A204.1 (cell line): Measurements from ENCODE around the gene S100A10.

ENCODE experiments used
- FAIRE-seq: peaks from 2 replicates; lab custom pipeline; 2012; peaks lifted over from hg19 to GRCh38; lab: Jason Lieb, UNC

The S100A10 gene

DNA sequence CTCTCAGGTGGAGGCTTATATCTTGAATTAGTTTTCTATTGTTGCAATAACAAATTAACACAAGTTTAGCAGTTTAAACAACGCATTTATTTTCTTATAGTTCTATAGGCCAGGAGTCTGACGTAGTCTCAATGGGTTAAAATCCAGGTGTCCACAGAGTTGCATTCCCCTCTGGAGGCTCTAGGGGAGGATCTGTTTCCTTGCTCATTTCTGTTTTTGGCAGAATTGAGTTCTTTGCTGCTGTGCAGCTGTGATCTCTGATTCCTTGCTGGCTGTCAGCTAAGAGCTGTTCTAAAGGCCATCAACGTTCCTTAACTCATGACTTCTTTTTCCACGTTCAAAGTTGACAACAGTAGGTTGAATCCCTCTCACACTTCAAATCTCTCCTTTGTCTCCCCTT, 31.8 kb downstream of the S100A10 start:
- no peak for FAIRE-seq

DNA sequence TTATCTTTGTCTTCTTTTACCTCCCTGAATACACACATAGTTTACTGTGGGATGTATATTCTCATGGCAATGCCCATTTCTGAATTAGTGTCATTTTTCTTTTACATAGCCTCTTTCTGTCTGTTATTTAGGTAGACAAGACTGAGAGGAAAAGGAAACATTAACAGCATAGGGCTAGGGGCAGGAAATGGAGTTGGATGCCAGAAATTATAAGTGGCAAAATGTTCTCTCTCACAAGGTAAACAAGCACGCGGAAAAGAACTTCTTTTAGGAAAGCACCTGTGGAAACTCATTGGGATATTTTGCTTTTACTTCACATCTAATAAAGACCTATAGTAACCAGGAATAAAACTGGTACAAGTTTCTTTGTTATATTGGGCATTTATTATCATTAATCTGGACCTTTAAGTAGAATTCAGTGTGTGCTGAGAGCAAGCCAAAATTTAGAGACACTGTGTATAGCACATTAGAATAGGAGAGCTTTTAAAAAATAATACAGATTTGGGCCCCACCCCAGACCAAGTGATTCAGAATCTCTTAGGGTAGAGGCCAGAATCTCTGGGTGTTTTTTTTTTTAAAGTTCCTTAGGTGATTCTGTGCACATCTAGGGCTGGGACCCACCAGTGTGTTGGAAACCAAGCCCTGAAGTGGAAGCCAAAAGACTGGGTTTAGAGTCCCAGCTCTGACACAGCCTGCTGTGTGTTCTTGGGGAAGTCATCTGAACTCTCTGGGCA, 32.7 kb downstream of the S100A10 start:
- FAIRE-seq = no peak

DNA sequence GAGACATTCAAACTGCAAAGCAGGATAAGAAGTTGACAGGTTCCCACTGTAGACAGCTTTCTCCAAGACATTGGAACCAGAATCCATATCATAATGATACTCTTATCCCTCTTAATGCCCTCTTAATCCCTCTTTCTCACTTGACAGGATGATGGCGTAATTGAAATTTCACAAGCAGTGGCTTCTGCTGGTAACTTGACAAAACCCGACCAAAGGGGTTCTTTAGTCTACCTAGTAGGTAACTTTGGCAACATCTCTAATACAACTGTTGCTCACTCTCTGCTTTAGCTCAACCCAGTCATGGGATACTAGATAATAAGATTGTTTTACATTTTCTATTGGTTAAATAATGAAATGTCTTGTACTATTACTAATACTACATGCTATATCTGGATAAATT, 34.7 kb downstream of the S100A10 start:
- no peak for FAIRE-seq

DNA sequence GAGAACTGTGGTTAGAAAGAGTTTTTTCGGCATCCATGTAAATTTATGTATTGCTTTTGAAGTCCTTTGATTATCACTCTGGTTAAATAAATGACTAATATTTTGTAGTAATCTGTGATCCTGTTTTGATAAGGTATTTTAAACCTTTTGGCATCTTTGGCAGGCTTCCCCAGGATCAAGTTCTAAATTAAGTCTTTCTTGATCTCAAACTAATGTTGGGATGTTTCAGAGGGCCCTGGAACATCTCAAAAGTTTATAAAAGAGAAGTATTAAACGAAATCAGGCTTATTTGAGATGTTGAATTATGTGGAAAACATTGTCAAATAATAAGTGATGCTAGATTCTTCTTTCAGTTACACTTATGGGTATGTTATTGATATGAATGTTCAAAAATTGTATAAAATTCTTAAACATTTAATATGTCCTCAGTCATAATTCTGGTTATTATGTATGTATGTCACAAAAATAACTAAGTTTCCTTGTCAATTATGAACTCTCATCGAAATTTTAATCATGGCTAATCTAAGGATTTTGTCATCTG, 36.6 kb downstream of the S100A10 start:
- no peak for FAIRE-seq

DNA sequence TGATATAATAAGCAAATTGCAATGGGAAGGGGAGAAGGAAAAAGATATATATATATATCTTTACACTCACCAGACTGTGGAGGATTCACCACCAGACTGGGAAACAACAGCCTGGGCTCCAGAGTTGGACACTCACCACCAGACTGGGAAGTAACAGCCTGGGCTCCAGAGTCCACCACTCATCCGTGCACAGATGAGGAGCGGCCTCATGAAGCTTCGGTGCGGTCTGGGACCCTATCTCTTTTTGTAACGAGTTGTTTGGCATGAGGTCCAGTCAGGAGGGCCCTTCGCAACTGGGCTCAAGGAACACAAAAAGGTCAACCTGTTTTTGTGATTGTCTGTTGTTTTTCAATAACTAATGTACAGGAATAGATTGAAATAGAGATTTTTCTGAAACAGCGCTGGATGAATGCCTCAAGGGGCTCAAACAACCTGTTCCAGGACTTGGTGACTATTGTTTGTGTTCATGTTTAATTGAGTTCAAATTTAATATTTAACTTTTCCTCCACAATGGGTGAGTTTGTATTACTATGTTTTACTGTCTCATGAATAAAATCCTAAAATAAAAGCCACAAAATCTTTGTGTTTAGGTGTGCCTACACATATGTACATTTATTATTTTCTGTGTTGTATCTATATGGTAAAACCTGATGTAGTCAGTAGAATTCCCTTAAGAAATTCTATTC, 40.1 kb downstream of the S100A10 start:
- no peak for FAIRE-seq

DNA sequence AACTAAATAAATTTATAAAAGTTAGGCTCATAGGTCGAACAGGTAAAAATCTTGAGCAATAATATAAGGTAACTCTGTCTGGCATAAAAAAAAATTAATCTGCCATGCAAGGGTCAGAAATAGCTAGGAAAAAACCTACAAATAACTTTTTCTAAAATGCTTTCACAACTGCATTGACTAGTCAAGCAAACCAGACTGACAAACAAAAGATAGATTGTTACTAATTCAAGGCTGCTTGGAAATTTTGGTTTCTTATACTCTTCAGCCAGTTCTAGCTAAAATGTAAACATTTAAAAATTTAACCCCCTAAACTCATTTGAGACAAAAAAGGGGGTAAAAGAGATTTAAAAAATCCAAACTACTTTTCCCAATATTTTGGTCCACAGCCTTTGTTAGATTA, 40.8 kb downstream of the S100A10 start:
- no peak for FAIRE-seq

DNA sequence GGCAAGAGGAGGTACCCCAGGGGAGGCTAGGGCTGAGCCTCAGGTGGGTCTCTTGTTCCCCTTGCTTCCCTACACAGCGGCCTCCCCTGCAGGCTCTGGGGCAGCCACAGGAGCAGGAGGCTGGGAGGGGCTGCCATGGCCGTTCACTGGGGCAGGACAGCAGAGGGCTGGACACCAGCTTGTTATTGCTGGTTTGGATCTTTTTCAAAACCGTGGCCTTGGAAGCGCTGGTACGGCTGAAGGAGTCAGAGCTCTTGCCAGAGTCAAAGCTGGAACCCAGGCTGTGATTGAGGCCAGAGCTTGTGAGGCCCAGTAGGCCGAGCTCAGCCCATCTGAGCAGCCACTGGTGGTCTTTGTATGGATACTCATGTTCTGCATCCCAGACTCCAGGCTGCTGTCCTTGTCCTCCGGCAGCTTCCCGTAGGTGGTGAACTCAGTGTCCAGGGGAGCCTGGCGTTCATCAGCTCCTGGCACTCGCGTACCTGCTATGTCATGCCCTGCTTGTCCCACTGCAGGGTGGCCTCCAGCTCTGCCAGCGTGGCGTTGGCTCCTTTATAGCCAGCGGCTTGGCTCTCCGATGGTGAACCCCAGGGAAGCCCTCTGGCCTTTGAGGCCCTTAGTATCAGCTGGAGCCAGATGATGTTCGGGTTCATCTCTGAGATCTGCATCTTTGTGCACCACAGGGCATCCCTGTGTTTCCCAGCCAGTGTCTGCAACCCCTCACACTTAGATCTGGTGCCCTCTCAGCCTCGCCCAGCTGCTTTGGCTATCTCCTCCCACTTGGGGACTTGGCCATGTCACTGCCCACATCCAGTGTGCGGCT, 44.1 kb downstream of the S100A10 start:
- no peak for FAIRE-seq

DNA sequence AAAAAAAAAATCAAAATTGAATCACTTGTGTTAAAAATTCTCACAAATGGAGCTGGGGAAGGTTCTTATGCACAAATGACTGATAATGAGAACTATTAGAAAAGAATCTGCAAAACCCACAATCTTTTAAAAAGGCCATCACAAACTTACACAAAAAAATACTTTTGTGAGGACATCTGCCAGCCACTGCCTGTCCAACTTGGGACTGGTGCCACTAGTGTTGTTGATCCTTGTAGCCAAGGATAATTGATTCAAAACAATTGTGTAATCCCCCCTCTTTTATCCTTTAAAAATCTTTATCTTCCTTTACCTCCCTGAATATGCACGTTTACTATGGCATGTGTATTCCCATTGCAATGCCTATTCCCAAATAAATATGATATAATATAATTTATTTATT, 45.2 kb downstream of the S100A10 start:
- no peak for FAIRE-seq

DNA sequence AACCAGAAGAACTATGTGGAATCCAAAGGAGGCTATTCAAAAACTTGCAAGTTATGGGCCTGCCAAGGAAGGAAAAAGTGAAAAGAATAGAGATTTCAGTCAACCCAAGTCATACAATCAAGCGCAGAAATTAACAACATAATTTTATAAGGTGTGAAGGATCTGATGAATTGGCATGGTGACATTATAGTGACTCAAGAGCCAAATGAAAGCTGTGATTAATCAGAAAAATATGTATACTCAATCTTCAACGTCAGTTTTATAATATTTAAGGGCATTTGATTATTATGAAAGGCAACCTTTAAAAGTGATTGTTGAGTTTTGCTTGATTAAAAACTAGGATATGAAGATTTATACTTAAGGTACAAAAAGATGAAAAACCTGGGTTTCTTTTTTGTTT, 46.5 kb downstream of the S100A10 start:
- FAIRE-seq = no peak

DNA sequence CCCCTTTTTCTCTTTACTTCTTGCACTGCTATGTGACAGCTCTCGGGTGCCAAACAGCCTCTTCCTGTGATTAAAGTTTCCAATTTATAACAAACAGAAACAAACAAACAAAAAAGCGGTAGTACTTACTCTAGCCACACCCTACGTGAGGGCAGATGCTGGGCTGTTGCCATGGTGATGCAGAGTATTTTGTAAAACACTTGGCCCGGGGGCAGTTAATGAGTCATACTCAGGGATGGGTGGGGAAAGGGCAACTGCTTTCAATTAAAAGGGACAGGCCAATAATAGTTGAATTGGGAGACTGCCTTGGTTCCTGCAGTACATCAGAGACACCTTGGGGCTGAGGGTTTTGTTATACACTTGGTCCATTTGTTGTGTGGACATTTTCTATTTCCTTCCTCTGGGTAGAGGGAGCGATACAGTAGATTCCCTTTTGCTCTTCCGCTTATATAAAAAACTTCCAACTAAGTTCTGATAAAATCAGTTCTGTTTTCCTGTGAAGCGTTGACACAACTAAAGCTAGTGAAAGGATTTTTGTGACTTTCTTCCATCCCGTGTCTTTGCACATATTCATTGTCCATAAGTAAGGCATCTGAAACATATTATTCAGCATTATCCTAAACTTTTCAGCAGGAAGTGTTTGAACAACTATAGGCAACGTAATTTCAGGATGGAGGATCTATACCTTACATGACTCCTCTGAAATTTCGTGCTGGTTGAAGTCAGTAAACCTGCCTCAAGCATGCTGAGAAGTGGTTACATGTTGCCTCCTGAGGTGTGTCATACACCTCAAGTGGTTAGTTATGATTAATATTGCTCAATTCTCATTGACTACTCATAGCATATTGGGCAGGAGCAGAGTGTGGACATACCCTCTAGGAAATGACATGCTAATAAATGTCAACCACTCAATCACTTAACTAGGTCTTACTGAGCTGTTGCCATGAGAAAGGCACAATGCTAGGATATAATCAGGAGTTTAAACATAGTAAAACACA, 47.6 kb downstream of the S100A10 start:
- FAIRE-seq = no peak

DNA sequence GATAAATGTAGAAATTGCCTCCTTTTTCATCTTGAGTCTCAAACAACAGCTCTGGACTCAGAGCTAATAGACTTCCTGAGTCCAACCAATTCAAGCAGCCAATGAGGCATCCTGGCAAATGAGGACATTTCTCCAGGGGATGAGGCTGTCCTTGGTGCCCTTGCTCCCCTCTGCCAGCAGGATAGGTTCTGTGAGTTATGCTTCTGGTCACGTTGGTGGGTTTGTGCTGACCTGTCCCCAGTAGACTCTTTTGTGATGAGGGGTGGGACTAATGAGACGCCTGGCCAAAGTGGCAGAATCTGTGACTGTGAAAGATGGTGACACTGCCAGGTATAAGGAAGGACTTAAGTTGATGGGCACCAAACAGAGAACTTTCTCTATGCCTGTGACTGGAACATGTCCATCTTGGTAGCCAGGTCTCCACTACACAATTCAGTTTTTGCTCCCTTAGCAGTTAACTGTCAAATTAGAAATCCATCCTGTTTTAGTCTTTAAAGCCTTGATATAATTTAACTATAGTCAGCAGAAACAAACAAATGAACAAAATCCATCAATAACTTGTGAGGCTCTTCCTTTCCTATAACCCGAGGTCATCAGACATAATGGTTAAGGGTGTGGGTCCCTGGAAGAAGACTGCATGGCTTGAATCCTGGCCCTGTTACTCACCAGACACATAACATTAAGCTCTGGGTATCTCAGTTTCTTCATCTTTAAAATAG, 48.6 kb downstream of the S100A10 start:
- no peak for FAIRE-seq

DNA sequence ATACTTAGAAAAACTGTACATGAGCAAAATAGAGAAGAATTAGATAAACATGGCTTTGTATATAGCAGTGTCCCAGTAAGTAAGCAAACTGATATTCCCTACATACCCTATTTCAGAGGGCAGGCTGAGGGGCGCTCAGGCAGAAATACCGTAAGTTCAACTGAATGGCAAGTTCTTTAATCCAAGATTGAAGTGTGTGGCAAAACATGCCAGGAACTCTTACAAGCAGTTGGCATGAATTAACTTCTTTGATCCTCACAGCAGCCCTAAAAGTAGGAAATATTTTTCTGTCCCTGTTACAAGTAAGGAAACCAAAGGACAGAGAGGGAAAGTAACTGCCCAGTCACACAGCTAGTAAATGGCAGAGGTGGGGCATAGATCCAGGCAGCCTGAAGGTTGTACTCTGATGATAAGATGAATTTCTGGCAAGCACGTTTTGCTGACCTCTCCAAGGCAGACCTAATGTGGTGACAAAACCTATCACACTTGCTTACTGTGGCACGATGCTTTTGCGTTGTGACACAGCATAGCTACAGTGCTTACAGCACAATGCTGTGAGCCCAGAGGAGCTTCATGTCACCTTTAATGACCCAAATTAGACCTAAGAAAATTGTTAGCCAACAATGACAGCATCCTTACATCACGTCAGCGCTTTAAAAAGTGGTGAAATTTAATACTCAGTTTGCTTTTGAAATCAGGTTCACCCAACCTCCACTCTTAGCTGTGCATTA, 49.4 kb downstream of the S100A10 start:
- no peak for FAIRE-seq

GRCh38 chr1:151943591-151943990, 50.1 kb downstream of the S100A10 start:
- no peak for FAIRE-seq

GRCh38 chr1:151942882-151943281, 50.8 kb downstream of the S100A10 start:
- no peak for FAIRE-seq

DNA sequence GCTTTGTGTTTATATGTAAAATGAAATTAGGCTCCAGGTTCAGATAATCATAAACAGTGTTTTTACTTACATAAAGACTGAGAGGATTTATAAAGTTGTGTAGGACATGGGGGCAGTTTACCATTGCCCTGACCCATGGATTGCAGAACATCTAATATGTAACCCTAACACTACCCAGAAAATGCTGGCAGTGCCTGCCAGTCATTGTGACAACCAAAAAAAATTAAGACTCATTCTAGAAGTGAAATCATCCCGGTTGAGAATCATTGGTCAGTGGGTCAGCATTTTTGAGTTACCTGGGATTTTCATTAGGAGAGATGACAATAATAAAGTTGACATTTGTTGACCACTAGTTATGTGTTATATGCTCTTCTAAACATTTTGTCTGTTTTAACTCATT, 53.1 kb downstream of the S100A10 start:
- no peak for FAIRE-seq

DNA sequence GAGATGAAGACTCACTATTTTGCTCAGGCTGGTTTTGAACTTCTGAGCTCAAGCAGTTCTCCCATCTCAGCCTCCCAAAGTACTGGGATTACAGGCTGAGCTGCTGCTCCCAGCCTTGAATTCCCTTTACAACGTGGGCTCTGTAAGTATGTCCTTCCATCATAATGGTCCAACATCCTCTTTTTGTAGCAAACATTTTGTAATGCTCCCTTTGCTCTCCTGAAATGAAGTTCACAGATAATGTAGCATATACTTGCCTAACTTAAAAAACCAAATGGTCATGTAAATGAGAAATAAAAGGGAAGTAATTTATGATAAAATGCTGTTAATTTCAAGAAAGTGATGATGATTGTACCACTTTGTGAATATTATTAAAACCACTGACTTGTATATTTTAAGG, 53.9 kb downstream of the S100A10 start:
- FAIRE-seq = no peak

- FAIRE-seq = no peak
These were observed 54.5 kb downstream of the S100A10 start for GRCh38 chr1:151939141-151939540.

- no peak for FAIRE-seq
These were observed 57.0 kb downstream of the S100A10 start for GRCh38 chr1:151936653-151937052.

- no peak for FAIRE-seq
These were observed 57.6 kb downstream of the S100A10 start for GRCh38 chr1:151935894-151936602.

- no peak for FAIRE-seq
These were observed 58.5 kb downstream of the S100A10 start for GRCh38 chr1:151935154-151935553.
